H54 (cell line): ENCODE measurements around the gene RNF144A.

Experiments
- DNase-seq: peaks from one replicate; pipeline ENCODE4 v3.0.0; 2011; ENCODE audit warnings: low spot score, mixed read lengths; ENCODE audit not compliant: insufficient read length
- FAIRE-seq: peaks from 3 replicates; lab custom pipeline; 2011; peaks lifted over from hg19 to GRCh38; lab: Jason Lieb, UNC
- POLR2A ChIP-seq: IDR thresholded peaks from 2 replicates; pipeline ENCODE4 v1.6.1; 2011; ENCODE audit warnings: low read depth, mild to moderate bottlenecking, low read length

The RNF144A gene

DNA sequence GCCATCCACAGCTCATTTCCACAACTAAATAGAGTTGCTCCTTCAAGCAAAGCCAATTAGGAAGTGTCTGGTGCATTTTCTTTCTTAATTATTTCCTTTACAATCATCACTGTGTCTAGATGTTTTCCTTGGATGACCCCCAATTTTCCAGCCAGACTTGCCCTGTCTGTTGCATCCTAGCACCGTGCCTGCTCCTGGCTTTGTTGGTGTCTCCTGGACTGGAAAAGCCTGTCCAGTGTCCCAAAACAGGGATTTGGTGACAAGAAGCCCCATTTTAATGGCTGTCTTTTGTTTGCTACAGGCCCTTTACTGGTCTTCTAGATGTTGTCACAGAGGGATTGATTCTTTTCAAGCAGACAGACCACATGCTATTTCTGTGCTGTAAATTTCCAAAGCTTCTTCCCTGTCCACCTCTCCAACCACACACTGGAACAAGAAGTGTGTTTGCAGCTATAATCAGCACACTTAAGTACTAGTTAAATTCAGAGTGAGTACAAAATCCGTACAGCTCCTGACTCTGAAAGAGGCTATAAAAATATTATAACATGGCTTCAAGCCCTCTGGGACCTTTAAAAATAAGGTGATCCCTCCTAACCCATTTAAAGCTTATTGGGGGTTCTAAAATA lies 38.4 kb downstream of the RNF144A start:
- no peak for DNase-seq
- no peak for TF ChIP-seq POLR2A
- no peak for FAIRE-seq

DNA sequence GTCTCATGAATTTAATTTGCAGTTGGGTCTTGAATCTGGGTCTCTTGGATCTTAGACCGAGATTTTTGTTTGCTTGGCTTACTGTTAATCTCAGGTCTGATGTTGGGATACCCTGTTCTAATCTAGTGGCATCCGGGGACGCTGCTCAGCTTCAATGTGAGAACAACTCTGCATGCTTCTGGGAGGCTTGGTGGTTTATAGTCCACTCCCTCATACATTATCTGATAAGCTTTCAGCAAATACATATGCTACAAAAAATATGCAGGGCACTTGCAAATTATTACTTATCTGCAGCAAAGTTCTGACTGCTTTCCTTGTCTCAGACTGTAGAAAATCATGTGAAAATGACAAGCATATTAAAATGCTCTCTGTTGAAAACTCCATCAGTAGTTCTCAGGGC lies 39.4 kb downstream of the RNF144A start:
- DNase-seq (no peak), FAIRE-seq (no peak)
- TF ChIP-seq POLR2A: no peak

DNA sequence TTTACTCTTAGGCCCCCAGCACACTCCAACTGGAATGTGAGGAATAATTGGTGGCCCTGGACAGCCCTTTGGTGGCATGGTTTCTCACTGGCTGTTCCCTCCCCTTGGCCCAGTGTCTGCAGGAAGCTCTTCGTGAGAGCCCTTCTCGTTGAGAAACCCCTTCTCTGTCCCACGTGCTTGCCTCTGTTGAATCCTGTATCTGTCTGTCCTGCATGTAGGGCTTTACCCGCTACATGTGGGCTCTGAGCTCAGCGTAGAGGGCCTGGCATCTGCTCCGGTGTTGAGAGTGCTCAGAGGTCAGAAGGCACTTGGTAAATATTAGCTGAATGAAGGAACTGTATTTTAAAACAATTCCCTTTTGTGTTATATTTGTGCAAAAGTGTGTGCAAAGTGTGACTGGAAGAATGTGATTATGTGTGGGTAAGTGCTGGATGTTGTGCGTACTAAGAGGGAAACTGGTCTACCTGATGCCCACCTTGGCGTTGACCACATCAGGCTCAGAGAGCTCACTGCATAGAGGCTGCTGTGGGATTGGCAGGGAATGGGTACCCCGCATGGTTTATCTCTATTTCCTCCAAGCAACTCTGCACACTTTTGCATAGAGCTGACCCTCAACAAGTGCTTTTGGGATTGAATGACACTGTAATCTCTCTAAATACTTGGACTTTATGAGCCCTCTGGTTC lies 40.0 kb downstream of the RNF144A start:
- no peak for FAIRE-seq
- TF ChIP-seq POLR2A: no peak
- DNase-seq: no peak

DNA sequence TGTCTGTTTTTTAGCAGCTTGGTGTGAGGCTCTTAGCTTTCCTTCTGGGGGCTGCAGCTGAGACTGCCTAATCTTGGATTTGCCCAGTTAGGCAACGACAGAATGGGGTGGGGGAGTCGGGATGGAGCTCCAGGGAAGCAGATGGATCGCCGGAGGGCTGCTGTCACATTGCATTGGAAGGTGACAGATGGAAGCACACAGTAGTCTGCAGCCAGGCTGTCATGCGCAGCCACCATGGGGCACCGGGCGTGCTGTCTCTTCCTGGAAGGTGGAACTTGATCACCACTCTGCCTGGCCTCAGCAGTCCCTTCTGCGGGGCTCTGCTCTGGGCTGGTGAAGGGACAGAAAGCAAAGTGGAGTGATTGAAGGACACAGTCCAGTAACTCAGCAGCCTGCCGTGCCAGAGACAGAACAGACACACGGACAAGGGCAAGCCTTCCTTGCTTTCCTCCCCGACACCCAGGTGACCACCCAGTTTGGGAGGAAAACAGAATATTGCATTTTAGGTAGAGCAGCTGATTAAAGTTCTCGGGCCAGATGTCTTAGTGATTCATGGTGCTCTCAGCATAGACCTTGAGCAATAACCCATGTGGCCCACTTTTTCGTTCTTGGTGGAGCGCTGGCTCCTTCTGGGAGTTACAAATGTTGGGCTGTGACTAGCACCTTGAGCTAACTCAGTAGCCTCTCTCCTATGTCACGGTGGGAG lies 40.9 kb downstream of the RNF144A start:
- FAIRE-seq: no peak
- DNase-seq: no peak
- TF ChIP-seq POLR2A: no peak

DNA sequence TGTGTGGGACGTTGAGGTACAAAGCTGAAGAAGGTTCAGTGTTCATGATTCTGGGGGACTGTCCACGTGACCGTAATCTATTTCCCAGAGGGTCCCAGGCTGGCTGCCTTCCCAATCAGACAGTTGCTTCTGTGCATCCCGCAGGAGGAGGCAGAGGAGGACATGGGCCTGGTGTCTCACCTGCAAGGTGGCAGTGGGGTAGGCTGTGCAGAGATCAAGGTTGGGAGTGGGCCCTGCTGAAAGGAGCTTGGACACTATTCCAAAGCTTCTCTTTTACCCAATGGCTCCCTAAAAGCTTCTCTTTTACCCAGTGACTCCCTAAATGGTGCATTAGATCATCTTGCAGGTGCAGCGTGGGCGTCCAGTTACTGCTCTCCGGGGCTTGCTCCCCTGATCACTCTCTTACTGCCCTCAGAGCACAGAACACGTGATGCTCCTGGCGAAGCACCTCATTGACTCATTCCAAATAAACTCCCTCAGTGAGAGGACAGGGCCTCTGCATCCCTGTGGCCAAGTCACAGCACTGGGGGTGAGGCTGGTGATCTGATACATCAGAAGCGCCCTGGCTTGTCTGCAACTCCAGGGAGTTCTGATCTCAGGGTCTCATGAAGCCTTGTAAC lies 41.5 kb downstream of the RNF144A start:
- FAIRE-seq (no peak), DNase-seq (no peak)
- no peak for TF ChIP-seq POLR2A

DNA sequence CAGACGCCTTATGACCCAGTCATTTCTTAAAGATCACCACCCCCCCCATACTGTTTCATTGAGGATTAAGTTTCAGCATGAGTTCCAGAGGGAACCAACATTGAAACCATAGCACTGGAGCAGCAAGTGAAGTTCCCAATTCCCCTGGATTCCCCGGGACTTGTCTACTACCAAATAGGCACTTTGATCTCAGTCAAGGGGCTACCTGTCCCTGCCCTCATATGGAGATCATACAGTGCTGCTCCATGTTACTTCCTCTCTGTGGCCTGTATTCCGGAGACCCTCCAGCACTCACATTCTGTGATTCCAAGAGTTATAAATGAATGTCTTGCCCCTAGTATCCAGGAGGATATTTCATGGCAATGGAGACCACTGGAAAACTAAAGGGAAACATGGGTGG lies 42.5 kb downstream of the RNF144A start:
- TF ChIP-seq POLR2A: no peak
- FAIRE-seq (no peak), DNase-seq (no peak)

DNA sequence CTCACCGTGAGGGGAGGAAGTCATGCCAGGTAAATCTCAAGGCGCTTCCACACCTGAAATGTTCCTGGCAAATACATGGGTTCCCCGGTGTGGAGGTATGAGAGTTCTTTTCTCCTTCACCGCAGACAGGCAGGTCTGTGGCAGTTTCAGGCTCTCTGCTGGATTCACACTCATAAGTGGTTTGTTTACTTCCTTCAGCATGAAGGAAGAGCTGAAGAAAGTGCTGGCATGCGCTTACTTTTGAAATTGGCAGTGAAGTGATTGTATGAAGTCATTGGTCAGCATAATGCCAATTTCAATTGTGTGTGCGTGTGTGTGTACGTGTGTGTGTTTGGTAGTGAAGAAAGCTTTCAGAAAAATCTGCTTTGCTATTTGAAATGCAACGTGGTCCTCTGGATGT lies 43.4 kb downstream of the RNF144A start:
- TF ChIP-seq POLR2A: no peak
- no peak for DNase-seq
- no peak for FAIRE-seq

DNA sequence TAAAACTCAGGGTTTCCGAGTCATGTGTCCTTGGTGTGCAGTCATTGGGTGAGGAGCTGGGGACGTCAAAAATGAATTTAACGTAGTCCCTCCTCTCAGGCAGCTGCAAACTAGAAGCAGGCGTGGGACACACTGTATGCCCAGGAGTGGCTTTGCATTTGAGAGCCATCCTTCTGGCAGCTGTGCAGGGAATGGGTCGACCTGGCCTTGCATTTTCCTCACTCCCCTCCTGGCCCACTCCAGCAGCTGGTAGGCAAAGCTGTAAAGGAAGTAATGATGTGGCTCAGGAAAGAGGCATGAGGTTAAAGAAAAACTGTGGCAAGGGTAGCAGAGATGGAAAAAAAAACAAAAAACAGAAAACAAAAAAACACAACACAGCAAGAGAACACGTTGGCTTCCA lies 46.5 kb downstream of the RNF144A start:
- TF ChIP-seq POLR2A: no peak
- no peak for DNase-seq
- no peak for FAIRE-seq

DNA sequence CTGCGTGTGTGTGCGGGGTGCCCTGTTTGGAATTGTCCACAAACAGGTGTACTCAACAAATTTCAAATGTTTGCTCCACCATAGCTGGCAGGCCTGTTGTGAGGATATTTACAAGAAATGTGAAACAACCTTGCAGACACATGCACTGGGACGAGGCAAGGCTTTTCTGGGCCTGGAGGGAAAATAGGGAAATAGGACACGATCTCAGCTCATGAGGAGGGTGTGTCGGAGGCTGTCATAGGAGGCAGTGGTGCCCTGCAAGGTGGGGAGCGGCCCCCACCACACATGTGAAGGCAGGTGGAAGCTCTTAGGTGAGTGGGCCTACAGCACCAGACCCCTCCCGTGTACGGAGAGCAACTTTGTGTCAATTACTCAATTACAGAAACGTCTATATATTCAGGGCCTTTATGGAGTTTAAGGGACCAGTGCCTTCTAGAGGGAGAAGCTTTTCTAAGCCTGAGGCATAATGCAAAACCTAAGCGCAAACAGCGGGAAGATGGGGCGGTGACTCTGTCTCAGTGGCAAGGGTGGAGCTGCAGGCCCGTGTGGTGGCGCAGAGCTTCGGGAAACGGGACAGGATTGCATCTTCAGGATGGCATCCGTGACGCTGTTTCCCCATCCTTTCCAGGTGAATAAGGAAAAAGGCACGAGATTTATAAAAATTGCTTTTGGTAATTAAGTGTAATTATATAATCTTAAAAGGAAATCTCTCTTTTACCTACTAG lies 48.0 kb downstream of the RNF144A start:
- DNase-seq: no peak
- FAIRE-seq: no peak
- no peak for TF ChIP-seq POLR2A

DNA sequence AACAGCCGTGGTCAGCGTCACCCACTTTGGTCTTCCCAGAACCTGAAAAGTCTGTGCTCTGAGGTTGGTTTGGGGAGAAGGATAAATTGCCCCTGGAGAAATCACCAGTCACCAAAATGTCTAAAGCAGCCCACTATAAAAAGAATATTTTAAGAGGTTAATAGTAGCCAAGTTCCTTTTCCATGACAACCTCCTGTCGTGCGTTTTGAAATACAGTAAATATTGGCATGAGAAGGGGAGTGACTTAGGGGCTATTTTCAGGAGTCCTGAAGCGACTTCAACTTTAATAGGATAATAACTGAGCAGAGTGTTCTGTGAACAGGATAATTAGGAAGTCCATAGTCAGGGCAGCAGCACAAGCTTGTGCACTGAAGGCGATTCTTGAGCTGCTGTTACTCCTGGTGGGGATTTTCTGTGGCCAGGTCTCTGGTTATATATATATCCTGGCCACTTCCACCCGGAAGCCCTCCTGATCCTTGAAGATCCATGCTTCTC lies 49.3 kb downstream of the RNF144A start:
- TF ChIP-seq POLR2A: no peak
- DNase-seq (no peak), FAIRE-seq (no peak)

DNA sequence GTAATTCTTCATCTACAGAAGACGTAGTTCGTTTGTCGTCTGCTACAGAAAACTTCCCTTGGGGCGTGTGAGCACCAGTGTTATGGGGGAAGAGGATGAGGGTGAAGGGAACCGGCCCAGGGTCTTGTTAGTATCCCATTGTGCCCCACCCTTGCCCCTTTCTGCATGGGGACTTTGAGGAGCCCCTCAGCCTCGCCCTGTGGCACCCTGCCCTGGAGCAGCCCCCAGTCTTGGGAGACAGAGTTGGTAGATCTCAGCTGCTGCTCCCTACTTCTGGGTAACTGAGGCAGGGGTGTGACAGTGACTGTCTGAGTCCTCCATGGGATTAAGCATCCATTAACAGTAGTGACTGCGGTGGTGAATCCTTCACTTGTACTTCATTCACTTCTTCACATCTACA lies 50.1 kb downstream of the RNF144A start:
- no peak for TF ChIP-seq POLR2A
- DNase-seq (no peak), FAIRE-seq (no peak)

DNA sequence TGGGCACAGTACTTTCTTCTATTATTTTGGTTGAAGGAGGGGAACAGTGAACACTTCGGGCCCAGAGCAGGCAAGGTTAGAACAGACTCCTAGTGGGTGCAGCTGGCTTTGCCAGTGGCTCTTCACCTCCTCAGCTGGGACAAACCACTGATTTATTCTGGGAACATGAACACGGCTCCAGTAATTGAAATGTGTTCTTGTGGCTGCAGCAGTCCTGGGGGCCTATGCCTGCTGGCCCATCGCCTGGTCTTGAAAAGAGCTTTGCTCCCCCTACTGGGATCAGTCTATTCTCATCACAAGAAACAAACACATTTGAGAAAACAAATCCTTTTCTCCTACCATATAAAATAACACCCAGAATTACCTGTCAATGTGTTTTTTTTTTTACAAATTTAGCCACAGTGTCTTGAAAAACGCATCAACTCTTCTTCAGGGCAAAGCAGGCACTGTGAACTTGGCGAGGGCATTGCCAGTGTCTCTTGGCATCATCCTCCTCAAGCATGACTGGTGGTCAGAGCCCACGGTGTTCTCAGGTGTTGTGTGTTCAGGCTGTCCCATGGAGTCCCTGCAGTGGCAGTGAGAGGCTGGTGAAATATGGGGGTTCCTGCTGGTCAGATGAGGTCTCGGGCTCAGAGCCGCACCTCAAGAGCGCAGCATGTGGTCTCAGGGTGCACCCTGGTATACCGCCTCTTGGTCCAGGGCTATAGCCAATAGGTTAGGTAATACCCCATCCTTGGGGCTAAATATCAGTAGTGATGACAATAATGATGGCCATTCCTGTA lies 51.3 kb downstream of the RNF144A start:
- no peak for TF ChIP-seq POLR2A
- no peak for DNase-seq
- no peak for FAIRE-seq

DNA sequence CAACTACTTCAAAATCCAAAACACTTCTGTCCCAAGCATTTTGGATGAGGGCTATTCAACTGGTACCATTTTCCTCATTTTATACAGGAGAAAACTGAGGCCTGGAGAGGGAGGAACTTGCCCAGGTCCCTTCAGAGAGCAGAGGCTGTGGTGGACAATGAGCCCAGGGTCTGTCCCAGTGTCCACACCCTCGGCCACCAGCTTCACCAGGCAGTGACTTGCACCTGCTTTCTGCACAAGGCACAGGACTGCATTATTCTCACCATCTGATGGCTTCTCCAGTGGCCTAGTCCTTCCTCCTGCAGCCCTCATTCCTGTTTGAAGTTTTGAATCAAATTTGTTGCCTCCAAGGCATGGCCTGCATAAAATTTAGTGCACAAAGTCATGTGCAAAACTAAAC lies 53.3 kb downstream of the RNF144A start:
- no peak for DNase-seq
- no peak for TF ChIP-seq POLR2A
- FAIRE-seq: no peak
